Mesothelial cell of epicardium (in vitro differentiated cells): ENCODE measurements around the gene ZNF334. TPM values are rescaled to one million over a fixed set of nuclear protein-coding genes. Genes with fewer than 3 reads are reported as not detected.

Source experiments
- DNase-seq, 2 experiments: peaks; one replicate each; pipeline ENCODE4 v3.0.0; 2021; ENCODE audit warnings: low spot score in 2 of 2; ENCODE audit not compliant: unreplicated experiment in 2 of 2
- H3K27ac Mint-ChIP-seq: 2 replicates; pipeline ENCODE4 v1.8.0; 2021; ENCODE audit warnings: mixed read lengths
- H3K27me3 Mint-ChIP-seq: 2 replicates; pipeline ENCODE4 v1.8.0; 2021; ENCODE audit warnings: low read depth, mixed read lengths
- H3K36me3 Mint-ChIP-seq: 2 replicates; pipeline ENCODE4 v1.8.0; 2021; ENCODE audit warnings: mixed read lengths
- H3K4me1 Mint-ChIP-seq: 2 replicates; pipeline ENCODE4 v1.8.0; 2021; ENCODE audit warnings: mixed read lengths
- H3K4me3 Mint-ChIP-seq: 2 replicates; pipeline ENCODE4 v1.8.0; 2021; ENCODE audit warnings: mild to moderate bottlenecking, moderate library complexity, mixed read lengths
- H3K9me3 Mint-ChIP-seq: 2 replicates; pipeline ENCODE4 v1.8.0; 2021; ENCODE audit warnings: mixed read lengths
- CTCF ChIP-seq: fragments of 200-600 bp; sonication (generic); IDR thresholded peaks from one replicate; pipeline ENCODE4 v1.5.0; 2021; ENCODE audit warnings: antibody characterized with exemption; ENCODE audit not compliant: unreplicated experiment
- total RNA-seq: library from RNA; stranded (reverse); gene quantifications from 3 replicates; pipeline ENCODE4 v1.2.1, GENCODE V29; 2021

The ZNF334 gene
- total RNA-seq, 1 donor from 2014 or later = 34.5 TPM

DNA sequence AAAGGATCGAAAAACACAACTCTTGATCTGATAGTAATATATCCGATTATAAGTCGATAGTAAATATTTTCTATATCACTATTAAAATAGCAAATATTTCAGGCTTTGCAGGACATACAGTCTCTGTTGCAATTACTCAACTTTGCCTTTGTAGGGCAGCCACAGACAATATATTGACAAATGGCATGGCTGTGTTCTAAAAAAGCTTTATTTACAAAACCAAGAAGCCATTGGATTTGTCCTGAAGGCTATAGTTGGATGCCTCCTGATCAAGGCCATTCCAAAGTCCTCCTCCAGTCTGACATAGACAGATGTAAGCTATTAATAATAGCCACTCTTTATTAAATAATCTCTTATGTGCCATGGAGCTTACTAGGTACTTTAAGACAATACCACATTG, 31.2 kb upstream of the ZNF334 start:
- no peaks in the 10 kb centered on the region for H3K4me1 Mint-ChIP-seq

DNA sequence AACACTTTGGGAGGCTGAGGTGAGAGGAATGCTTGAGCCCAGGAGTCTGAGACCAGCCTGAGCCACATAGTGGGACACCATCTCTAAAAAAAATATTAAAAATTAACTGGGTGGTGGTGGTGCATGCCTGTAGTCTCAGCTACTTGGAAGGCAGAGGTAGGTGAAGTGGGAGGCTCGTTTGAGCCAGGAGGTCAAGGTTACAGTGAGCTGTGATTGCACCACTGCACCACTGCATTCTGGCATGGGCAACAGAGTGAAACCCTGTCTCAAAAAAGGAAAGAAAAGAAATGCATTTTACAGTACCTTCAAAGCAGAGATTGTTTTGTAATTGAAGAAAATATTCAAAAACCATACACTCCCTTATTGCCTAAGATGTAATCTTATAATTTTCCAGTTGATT, 30.6 kb upstream of the ZNF334 start:
- Mint-ChIP-seq H3K27ac (no peak overlapping the region), H3K4me1 (no peaks in the 10 kb centered on the region), H3K9me3 (no peaks in the 10 kb centered on the region), H3K36me3 (no peaks in the 10 kb centered on the region), H3K27me3 (peaks cover 22% of the 10 kb centered on the region), H3K4me3 (no peak overlapping the region)
- no peak for DNase-seq
- no peak for TF ChIP-seq CTCF

More for the DNA sequence above, 31.2 kb upstream of the ZNF334 start:
- no peak overlapping the region for H3K27ac Mint-ChIP-seq
- no peaks in the 10 kb centered on the region for H3K9me3 Mint-ChIP-seq
- TF ChIP-seq CTCF = no peak
- H3K36me3 Mint-ChIP-seq = no peaks in the 10 kb centered on the region
- no peak for DNase-seq
- H3K4me3 Mint-ChIP-seq = no peak overlapping the region
- H3K27me3 Mint-ChIP-seq = peaks cover 16% of the 10 kb centered on the region

DNA sequence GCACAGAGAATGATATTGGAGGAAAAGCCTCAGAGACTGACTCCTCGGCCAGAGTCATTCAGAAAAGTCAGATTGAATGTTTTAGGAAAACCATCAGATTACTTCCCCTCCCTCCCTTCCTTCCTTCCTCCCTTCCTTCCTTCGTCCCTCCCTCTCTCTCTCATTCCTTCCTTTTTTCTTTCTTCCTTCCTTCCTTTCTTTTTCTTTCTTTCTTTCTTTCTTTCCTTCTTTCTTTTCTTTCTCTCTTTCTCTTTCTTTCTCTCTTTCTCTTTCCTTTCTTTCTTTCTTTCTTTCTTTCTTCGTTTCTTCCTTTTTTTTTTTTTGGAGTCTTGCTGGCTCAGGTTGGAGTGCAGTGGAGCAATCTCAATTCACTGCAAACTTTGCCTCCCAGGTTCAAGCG, 29.7 kb upstream of the ZNF334 start:
- DNase-seq = no peak
- H3K9me3 Mint-ChIP-seq = no peaks in the 10 kb centered on the region
- no peak overlapping the region for H3K27ac Mint-ChIP-seq
- no peaks in the 10 kb centered on the region for H3K4me1 Mint-ChIP-seq
- H3K27me3 Mint-ChIP-seq = peaks cover 32% of the 10 kb centered on the region
- no peak for TF ChIP-seq CTCF
- H3K36me3 Mint-ChIP-seq = no peaks in the 10 kb centered on the region
- H3K4me3 Mint-ChIP-seq = no peak overlapping the region

DNA sequence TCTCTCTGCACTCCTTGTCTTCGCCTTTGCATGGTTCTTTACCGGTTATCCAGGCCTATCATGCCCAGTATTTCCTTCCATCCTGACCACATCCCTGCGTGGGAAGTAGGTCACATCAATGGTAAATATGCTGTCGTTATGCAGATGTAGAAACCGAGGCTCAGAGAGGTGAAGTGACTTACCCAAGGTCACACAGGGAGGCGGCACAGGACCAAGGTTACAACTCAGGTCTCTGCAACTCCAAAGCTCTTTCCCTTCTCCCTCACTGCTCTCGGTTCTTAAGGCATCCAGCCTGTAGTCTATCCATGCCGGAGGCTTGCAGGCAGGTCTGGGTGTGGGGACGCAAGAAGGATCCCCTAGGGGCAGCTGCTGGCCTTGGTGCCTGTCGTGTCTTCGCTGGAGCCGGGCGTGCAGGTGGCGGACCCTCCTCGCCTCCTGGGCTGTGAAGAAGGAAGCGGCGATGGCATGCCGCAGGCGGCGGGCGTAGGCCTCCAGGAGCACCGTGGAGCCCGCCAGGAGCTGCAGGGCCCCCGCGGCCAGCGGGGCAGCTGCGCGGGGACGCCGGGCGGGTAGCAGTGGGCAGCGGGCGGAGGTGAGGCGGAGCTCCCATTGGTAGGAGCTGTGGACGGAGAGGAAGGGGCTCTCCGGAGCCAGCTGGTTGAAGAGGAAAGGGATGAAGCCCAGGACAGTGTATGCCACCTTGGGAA, 28.0 kb upstream of the ZNF334 start:
- DNase-seq = no peak
- H3K36me3 Mint-ChIP-seq = no peaks in the 10 kb centered on the region
- H3K27ac Mint-ChIP-seq = no peak overlapping the region
- H3K27me3 Mint-ChIP-seq = peaks cover 47% of the 10 kb centered on the region
- no peak overlapping the region for H3K4me3 Mint-ChIP-seq
- no peaks in the 10 kb centered on the region for H3K9me3 Mint-ChIP-seq
- TF ChIP-seq CTCF = no peak
- H3K4me1 Mint-ChIP-seq = no peaks in the 10 kb centered on the region

GRCh38 chr20:46539113-46539512, 25.8 kb upstream of the ZNF334 start:
- no peaks in the 10 kb centered on the region for H3K36me3 Mint-ChIP-seq
- no peak overlapping the region for H3K27ac Mint-ChIP-seq
- H3K4me3 Mint-ChIP-seq = no peak overlapping the region
- DNase-seq = no peak
- no peaks in the 10 kb centered on the region for H3K4me1 Mint-ChIP-seq
- no peak for TF ChIP-seq CTCF
- no peaks in the 10 kb centered on the region for H3K9me3 Mint-ChIP-seq
- H3K27me3 Mint-ChIP-seq = peaks cover 57% of the 10 kb centered on the region
